Pancreas (tissue), 10 donors: Measurements from ENCODE around the gene FN1. TPM values are rescaled to one million over a fixed set of nuclear protein-coding genes. Genes with fewer than 3 reads are reported as not detected.

Source experiments
- ATAC-seq, 4 donors: fragments of 200-7000 bp; cut with Tn5 transposase; one replicate each; pipeline versions ENCODE4 v1.8.0 to v1.9.1; 2020; ENCODE audit warnings: mild to moderate bottlenecking in 4 of 4, moderate library complexity in 4 of 4
- DNase-seq, 6 donors: peaks; one replicate each; pipeline ENCODE4 v3.0.0-alpha.2; 2020
- FAIRE-seq: peaks from 2 replicates; lab custom pipeline; 2012; peaks lifted over from hg19 to GRCh38; lab: Jason Lieb, UNC
- H3K27ac ChIP-seq, 4 donors: fragments of 200-600 bp; sonication (generic); 1 replicate in 3 of 4; 2 replicates in 1 of 4; pipeline versions ENCODE4 v1.5.0 to v1.8.0; 2020
- H3K27me3 ChIP-seq, 4 donors: fragments of 200-600 bp; one replicate each; pipeline ENCODE4 v1.8.0; 2021
- H3K36me3 ChIP-seq, 3 donors: fragments of 200-600 bp; sonication (generic) in 1 of 3; one replicate each; pipeline versions ENCODE4 v1.5.0 to v1.8.0; 2020 to 2021
- H3K4me1 ChIP-seq, 3 donors: fragments of 200-600 bp; one replicate each; pipeline ENCODE4 v1.8.0; 2021
- H3K4me3 ChIP-seq, 4 donors: fragments of 200-600 bp; sonication (generic) in 2 of 4; one replicate each; pipeline versions ENCODE4 v1.5.0 to v1.8.0; 2020 to 2021
- H3K9me3 ChIP-seq, 4 donors: fragments of 200-600 bp; one replicate each; pipeline ENCODE4 v1.8.0; 2021
- WGBS, 2 donors: extraction: QIAGEN DNeasy Blood & Tissue Kit; methylation state at CpG; one replicate each; pipeline ENCODE4 v1.1.7; 2013; 5-methylcytosine and 5-hydroxymethylcytosine counted together
- intact Hi-C, 3 donors: fragments of 100-400 bp; cut with DNase I; formaldehyde crosslinking; loops; one replicate each; pipeline versions ENCODE4 v1.11.1 to v1.14.2; 2022
- polyA plus RNA-seq, 2 donors: library from polyadenylated mRNA; stranded (reverse); fragments of 200-250 nt; gene quantifications; one replicate each; pipeline ENCODE4 v1.2.3, GENCODE V29; 2013
- total RNA-seq, 6 donors: library from RNA; stranded (reverse); fragmentation: NEBNext Ultra II Directional in 4 of 6; extraction: Animal tissue kit (Norgen Biotek cat#: 25700) in 4 of 6; gene quantifications; one replicate each; pipeline versions ENCODE4 v1.2.1 to v1.2.4, GENCODE V29; 2021 to 2023
- TF ChIP-seq, protein P1 (sequence below), 4 donors: fragments of 200-600 bp; sonication (generic) in 3 of 4; IDR thresholded peaks; one replicate each; pipeline versions ENCODE4 v1.5.0 to v1.8.0; 2021; ENCODE audit warnings: antibody characterized with exemption in 4 of 4
- donor health status: healthy with polysubstance abuse.
- donor health status: DM: no; HTN: no; CAD: no; lungs with moderate emphysema.
- donor health status: DM: no; HTN: no; CAD: no.
- donor health status: control.
- donor health status: control.
- donor health status: Bipolar disorder and iron deficiency.
- donor health status: DM: yes; HTN: yes; CAD: no.
- donor health status: DM: no; HTN: no; CAD: no.
- donor health status: DM: no; HTN: no; CAD: no.
- donor health status: DM: yes; HTN: yes; CAD: no.

Gene FN1
- total and polyA plus RNA-seq, 8 donors, result 8.9 to 432 (median 18.6) TPM

GRCh38 chr2:215366440-215367032 lies 69.3 kb downstream of the FN1 start:
- FAIRE-seq (no peak), DNase-seq (no peak), ATAC-seq (no peak)
- Histone ChIP-seq H3K4me3 (no peak overlapping the region), H3K27me3 (no peaks in the 10 kb centered on the region), H3K36me3 (peaks cover 0 to 5% (median 0%) of the 10 kb centered on the region in 3 donors), H3K27ac (no peak overlapping the region), H3K9me3 (no peaks in the 10 kb centered on the region), H3K4me1 (no peaks in the 10 kb centered on the region)
- WGBS, 2 donors, result 83 to 90% methylated on average over 4 of the region's 4 CpGs
- intact Hi-C loops, result no loop called here
- TF ChIP-seq, protein P1, sequence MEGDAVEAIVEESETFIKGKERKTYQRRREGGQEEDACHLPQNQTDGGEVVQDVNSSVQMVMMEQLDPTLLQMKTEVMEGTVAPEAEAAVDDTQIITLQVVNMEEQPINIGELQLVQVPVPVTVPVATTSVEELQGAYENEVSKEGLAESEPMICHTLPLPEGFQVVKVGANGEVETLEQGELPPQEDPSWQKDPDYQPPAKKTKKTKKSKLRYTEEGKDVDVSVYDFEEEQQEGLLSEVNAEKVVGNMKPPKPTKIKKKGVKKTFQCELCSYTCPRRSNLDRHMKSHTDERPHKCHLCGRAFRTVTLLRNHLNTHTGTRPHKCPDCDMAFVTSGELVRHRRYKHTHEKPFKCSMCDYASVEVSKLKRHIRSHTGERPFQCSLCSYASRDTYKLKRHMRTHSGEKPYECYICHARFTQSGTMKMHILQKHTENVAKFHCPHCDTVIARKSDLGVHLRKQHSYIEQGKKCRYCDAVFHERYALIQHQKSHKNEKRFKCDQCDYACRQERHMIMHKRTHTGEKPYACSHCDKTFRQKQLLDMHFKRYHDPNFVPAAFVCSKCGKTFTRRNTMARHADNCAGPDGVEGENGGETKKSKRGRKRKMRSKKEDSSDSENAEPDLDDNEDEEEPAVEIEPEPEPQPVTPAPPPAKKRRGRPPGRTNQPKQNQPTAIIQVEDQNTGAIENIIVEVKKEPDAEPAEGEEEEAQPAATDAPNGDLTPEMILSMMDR (IDR thresholded peaks at IDR 0.05), result no peak

- FAIRE-seq (no peak), DNase-seq (no peak), ATAC-seq (no peak)
- 89 to 93% methylated on average over 4 of the region's 4 CpGs for WGBS, 2 donors
- Histone ChIP-seq H3K36me3 (peaks cover 0 to 5% (median 0%) of the 10 kb centered on the region in 3 donors), H3K27ac (no peak overlapping the region), H3K9me3 (no peaks in the 10 kb centered on the region), H3K4me3 (no peak overlapping the region), H3K27me3 (no peaks in the 10 kb centered on the region), H3K4me1 (no peaks in the 10 kb centered on the region)
- TF ChIP-seq, protein P1 (IDR thresholded peaks at IDR 0.05), result no peak
- intact Hi-C loops, result no loop called here
Observed at GRCh38 chr2:215365184-215365658, 70.6 kb downstream of the FN1 start.

DNA sequence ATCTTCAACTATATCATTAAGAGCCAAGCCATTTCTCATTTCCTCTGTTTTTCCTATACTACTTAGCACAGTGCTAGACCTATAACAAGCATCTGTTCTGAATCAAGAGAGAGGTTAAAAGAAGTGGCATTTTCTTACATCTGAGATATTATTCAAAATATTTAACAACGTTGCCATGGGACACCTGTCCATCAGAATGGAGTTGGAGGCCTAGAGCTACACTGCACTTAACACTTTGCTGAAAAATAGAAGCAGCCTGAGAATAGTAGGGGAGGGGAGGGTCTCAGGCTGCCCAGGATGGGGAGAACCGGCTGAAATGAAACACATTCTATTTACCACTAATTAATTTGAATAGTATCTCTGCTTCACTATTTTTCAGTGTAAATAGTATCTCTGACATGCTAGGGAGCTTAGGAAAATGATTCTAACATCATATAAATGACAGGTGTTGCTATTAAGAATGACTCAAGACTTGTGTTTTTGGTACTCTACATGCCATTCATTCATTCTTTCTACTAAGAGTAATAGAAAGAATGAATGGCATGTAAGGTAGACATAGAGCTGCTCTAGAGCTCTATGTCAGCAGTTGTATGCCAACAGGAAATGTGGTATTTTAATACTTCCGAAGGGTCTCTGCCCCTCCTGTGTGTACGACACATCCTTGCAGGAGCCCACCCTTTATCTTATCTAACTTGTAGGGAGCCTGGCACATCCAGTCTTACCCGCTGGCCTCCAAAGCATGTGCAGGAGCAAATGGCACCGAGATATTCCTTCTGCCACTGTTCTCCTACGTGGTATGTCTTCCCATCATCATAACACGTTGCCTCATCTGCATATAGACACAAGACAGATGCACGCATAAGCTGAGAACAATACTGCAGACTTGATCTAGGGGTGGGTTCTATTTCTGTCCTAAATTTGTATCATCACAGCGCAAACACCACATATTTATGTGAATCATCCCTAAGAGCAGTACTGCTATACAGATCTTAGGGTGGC lies 71.4 kb downstream of the FN1 start:
- no peak overlapping the region for H3K27ac ChIP-seq
- H3K36me3 ChIP-seq, result peaks cover 0 to 5% (median 0%) of the 10 kb centered on the region in 3 donors
- TF ChIP-seq, protein P1 (IDR thresholded peaks at IDR 0.05), result no peak
- intact Hi-C loops, result no loop called here
- 93% methylated on average over 10 of the region's 10 CpGs for WGBS, 2 donors
- no peaks in the 10 kb centered on the region for H3K27me3 ChIP-seq
- no peaks in the 10 kb centered on the region for H3K9me3 ChIP-seq
- no peak for DNase-seq
- H3K4me1 ChIP-seq, result no peaks in the 10 kb centered on the region
- H3K4me3 ChIP-seq, result no peak overlapping the region
- no peak for FAIRE-seq
- ATAC-seq, result no peak

GRCh38 chr2:215363461-215364156 lies 72.3 kb downstream of the FN1 start:
- ATAC-seq (no peak), DNase-seq (no peak), FAIRE-seq (no peak)
- Histone ChIP-seq H3K4me3 (no peak overlapping the region), H3K4me1 (no peaks in the 10 kb centered on the region), H3K9me3 (no peaks in the 10 kb centered on the region), H3K27me3 (no peaks in the 10 kb centered on the region), H3K27ac (no peak overlapping the region), H3K36me3 (peaks cover 0 to 5% (median 0%) of the 10 kb centered on the region in 3 donors)
- TF ChIP-seq, protein P1 (IDR thresholded peaks at IDR 0.05), result no peak
- WGBS, 2 donors, result 84 to 85% methylated on average over 2 of the region's 2 CpGs
- intact Hi-C loops, result no loop called here
